Thyroid gland (tissue), 4 donors: ENCODE results near the gene GAK. TPM values are rescaled to one million over a fixed set of nuclear protein-coding genes. Genes with fewer than 3 reads are reported as not detected.

Experiments
- DNase-seq, 2 donors: peaks; one replicate each; pipeline ENCODE4 v3.0.0-alpha.2; 2019
- H3K27ac ChIP-seq, 3 donors: fragments of 200-600 bp; sonication (generic); 1 replicate in 2 of 3; 2 replicates in 1 of 3; pipeline ENCODE4 v1.5.1; 2016 to 2019; ENCODE audit warnings: mild to moderate bottlenecking in 1 of 3, moderate library complexity in 1 of 3
- H3K27me3 ChIP-seq: fragments of 200-600 bp; sonication (generic); one replicate; pipeline ENCODE4 v1.5.1; 2019
- H3K36me3 ChIP-seq, 2 donors: fragments of 200-600 bp; sonication (generic); one replicate each; pipeline ENCODE4 v1.5.1; 2016 to 2019
- H3K4me1 ChIP-seq, 2 donors: fragments of 200-600 bp; sonication (generic); one replicate each; pipeline ENCODE4 v1.5.1; 2017 to 2019
- H3K4me3 ChIP-seq, 3 donors: fragments of 200-600 bp; sonication (generic); replicated peaks in 1 of 3; 1 replicate in 2 of 3; 2 replicates in 1 of 3; pipeline ENCODE4 v1.5.1; 2016; ENCODE audit warnings: mild to moderate bottlenecking in 1 of 3
- H3K9me3 ChIP-seq: fragments of 200-600 bp; sonication (generic); one replicate; pipeline ENCODE4 v1.5.1; 2017
- CTCF ChIP-seq, 6 experiments: fragments of 200-600 bp in 3 of 6; fragments of 450-650 bp in 3 of 6; sonication (generic) in 3 of 6; IDR thresholded peaks; one replicate each; pipeline ENCODE4 v1.5.1; 2016 to 2019; ENCODE audit warnings: antibody characterized with exemption in 6 of 6, mild to moderate bottlenecking in 2 of 6, inconsistent platforms in 1 of 6, moderate library complexity in 1 of 6
- POLR2A ChIP-seq, 2 donors: fragments of 450-650 bp; IDR thresholded peaks; one replicate each; pipeline ENCODE4 v1.6.1; 2017; ENCODE audit warnings: antibody characterized with exemption in 2 of 2, mild to moderate bottlenecking in 2 of 2, moderate library complexity in 1 of 2
- WGBS, 2 donors: methylation state at CpG; one replicate each; pipeline ENCODE4 v1.1.5; 2017; 5-methylcytosine and 5-hydroxymethylcytosine counted together
- intact Hi-C: fragments of 100-400 bp; cut with DNase I; formaldehyde crosslinking; loops from one replicate; pipeline ENCODE4 v1.15.1; 2023
- total RNA-seq, 4 donors: library from RNA; depleted of rRNA; stranded (reverse); fragments of >200 nt; gene quantifications; one replicate each; pipeline ENCODE4 v1.2.3, GENCODE V29; 2016

GAK gene
- total RNA-seq, 4 donors from 2014 or later = 86.4 to 184 (median 153) TPM

- Histone ChIP-seq H3K4me3 (no peak overlapping the region), H3K36me3 (peaks cover 8 to 19% of the 10 kb centered on the region in 2 donors), H3K4me1 (no peaks in the 10 kb centered on the region), H3K9me3 (no peaks in the 10 kb centered on the region), H3K27me3 (no peaks in the 10 kb centered on the region), H3K27ac (no peak overlapping the region)
- intact Hi-C loops = no loop called here
- TF ChIP-seq POLR2A (IDR thresholded peaks at IDR 0.05) (no peak), CTCF (IDR thresholded peaks at IDR 0.05) (no peak)
- DNase-seq = no peak
- WGBS, 2 donors = 94% methylated on average over 18 to 23 of the region's 23 CpGs
Measured at GRCh38 chr4:911221-911751, 20.8 kb downstream of the GAK start.

GRCh38 chr4:910366-911091 lies 21.6 kb downstream of the GAK start:
- H3K27me3 ChIP-seq = no peaks in the 10 kb centered on the region
- H3K4me1 ChIP-seq = no peaks in the 10 kb centered on the region
- no peaks in the 10 kb centered on the region for H3K9me3 ChIP-seq
- intact Hi-C loops = no loop called here
- H3K4me3 ChIP-seq = no peak overlapping the region
- no peak overlapping the region for H3K27ac ChIP-seq
- TF ChIP-seq POLR2A (IDR thresholded peaks at IDR 0.05) (no peak), CTCF (IDR thresholded peaks at IDR 0.05) (no peak)
- 93 to 96% methylated on average over 25 to 26 of the region's 26 CpGs for WGBS, 2 donors
- DNase-seq = no peak
- H3K36me3 ChIP-seq = peaks cover 8 to 19% of the 10 kb centered on the region in 2 donors

DNA sequence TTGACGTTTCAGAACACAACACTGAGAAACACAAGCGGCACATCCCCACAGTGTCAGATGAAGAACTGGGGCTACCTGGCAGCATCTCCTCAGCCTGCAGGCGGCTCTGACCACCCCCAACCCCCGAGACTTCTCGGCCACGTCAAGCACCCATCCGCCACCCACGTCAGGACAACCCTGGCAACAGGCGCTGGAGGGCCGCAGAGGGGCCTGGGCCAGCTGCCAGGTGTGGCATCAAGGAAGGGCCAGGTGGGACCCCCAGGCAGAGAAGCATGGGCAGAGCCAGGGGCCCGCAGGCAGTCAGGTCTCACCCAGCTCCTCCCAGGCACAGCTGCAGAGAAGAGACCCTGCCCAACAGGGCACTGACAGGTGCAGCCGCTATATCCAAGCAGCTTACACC lies 22.3 kb downstream of the GAK start:
- DNase-seq = no peak
- no peaks in the 10 kb centered on the region for H3K9me3 ChIP-seq
- H3K36me3 ChIP-seq = peaks cover 8 to 19% of the 10 kb centered on the region in 2 donors
- 88 to 100% methylated on average over 3 to 10 of the region's 12 CpGs for WGBS, 2 donors
- H3K4me1 ChIP-seq = no peaks in the 10 kb centered on the region
- H3K4me3 ChIP-seq = no peak overlapping the region
- TF ChIP-seq CTCF (IDR thresholded peaks at IDR 0.05) (no peak), POLR2A (IDR thresholded peaks at IDR 0.05) (no peak)
- no peaks in the 10 kb centered on the region for H3K27me3 ChIP-seq
- no peak overlapping the region for H3K27ac ChIP-seq
- intact Hi-C loops = no loop called here

DNA sequence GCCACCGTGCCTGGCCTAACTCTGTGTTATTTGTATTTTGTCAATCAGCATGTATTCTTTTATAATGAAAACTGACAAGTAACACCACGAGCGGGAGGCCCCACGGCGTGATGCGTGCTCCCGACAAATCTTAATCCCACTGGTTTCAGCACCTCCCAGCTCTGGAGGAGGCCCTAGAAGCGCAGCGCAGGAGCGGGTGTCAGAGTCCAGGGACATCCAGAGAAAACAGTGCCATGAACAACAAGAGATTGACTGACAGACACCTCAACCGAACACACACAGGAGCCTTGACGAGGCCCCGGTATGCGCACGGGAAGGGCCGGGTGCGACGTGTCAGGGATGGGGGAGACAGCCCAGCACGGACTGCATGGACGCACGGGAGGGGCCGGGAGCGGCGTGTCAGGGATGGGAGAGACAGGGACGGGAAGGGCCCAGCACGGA lies 23.0 kb downstream of the GAK start:
- Histone ChIP-seq H3K9me3 (no peaks in the 10 kb centered on the region), H3K4me1 (no peaks in the 10 kb centered on the region), H3K27me3 (no peaks in the 10 kb centered on the region), H3K4me3 (no peak overlapping the region), H3K27ac (no peak overlapping the region), H3K36me3 (peaks cover 8 to 25% of the 10 kb centered on the region in 2 donors)
- WGBS, 2 donors = 95% methylated on average over 26 of the region's 26 CpGs
- intact Hi-C loops = no loop called here
- TF ChIP-seq POLR2A (IDR thresholded peaks at IDR 0.05) (no peak), CTCF (IDR thresholded peaks at IDR 0.05) (no peak)
- no peak for DNase-seq

DNA sequence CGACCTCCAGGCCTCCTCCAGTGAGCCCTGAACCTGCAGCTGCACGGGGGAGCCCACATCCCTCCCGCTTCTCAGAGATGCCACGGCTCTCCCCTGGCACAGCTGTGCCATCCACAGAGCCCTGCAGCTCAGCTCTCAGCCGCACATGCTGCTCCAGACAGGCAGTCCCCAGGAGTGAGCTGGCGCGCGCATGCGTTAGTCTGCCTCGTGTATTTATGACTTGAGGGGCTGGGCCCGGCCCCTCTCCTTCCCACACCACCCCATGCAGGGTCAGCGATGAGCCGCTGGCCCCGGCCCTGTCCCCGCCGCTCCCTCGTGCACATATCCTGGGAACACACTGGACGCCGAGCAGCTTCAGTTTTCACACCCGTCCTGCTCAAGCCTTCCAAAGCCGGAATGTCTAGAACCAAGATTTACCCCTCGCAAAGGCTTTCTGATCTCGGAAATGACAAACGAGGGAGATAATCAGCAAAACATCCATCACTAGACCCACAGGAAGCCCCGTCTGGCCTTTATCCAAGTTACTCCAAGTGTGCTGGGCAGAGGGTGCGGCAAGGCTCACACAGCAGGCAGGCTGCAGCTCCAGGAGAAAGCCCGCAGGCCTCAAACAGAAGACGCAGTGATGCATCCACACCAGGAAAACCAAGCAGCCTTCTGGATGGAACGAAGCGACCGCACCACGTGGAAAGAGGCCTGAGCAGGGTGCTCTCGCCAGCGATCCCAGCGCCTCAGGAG lies 24.3 kb downstream of the GAK start:
- no peak for DNase-seq
- Histone ChIP-seq H3K27ac (no peak overlapping the region), H3K4me3 (no peak overlapping the region), H3K9me3 (no peaks in the 10 kb centered on the region), H3K27me3 (no peaks in the 10 kb centered on the region), H3K4me1 (no peaks in the 10 kb centered on the region), H3K36me3 (peaks cover 8 to 25% of the 10 kb centered on the region in 2 donors)
- no peak for TF ChIP-seq POLR2A (IDR thresholded peaks at IDR 0.05)
- no peak for TF ChIP-seq CTCF (IDR thresholded peaks at IDR 0.05)
- intact Hi-C loops = no loop called here
- 81 to 84% methylated on average over 13 to 35 of the region's 35 CpGs for whole genome bisulfite sequencing, 2 donors
